Erythroblast (primary cell): ENCODE measurements around the gene BMP5.

Source experiments
- DNase-seq, 2 experiments: peaks; one replicate each; lab custom pipeline; 2025; lab: John Stamatoyannopoulos, UW
- GATA1 ChIP-seq: IDR thresholded peaks from 2 replicates; pipeline ENCODE4 v1.6.1; 2011; ENCODE audit warnings: low read depth, mild to moderate bottlenecking, control low read depth, low read length, moderate library complexity
- POLR2A ChIP-seq: IDR thresholded peaks from 2 replicates; pipeline ENCODE4 v1.6.1; 2011; ENCODE audit warnings: mild to moderate bottlenecking, low read length

The BMP5 gene

GRCh38 chr6:55895972-55896730 lies 20.8 kb upstream of the BMP5 start:
- no peak for DNase-seq
- TF ChIP-seq GATA1 (no peak), POLR2A (no peak)

- no peak for DNase-seq
- no peak for TF ChIP-seq GATA1
Measured at GRCh38 chr6:55892749-55893357, 17.5 kb upstream of the BMP5 start.

GRCh38 chr6:55888917-55889316 lies 13.5 kb upstream of the BMP5 start:
- TF ChIP-seq GATA1 (no peak), POLR2A (no peak)
- no peak for DNase-seq

- DNase-seq, result no peak
- TF ChIP-seq GATA1 (no peak), POLR2A (no peak)
Measured at GRCh38 chr6:55886185-55886836, 10.9 kb upstream of the BMP5 start.

GRCh38 chr6:55882718-55883569 lies 7.6 kb upstream of the BMP5 start:
- TF ChIP-seq POLR2A (no peak), GATA1 (no peak)
- no peak for DNase-seq

- TF ChIP-seq POLR2A (no peak), GATA1 (no peak)
- no peak for DNase-seq
Measured at GRCh38 chr6:55877283-55877682, 1.9 kb upstream of the BMP5 start.

- DNase-seq, result no peak
- TF ChIP-seq GATA1 (no peak), POLR2A (no peak)
Measured at GRCh38 chr6:55874316-55874715, 1.1 kb downstream of the BMP5 start.

GRCh38 chr6:55872866-55873265 lies 2.5 kb downstream of the BMP5 start:
- TF ChIP-seq POLR2A, result no peak
- no peak for DNase-seq

GRCh38 chr6:55870181-55870813 lies 5.1 kb downstream of the BMP5 start:
- TF ChIP-seq POLR2A, result no peak
- no peak for DNase-seq

GRCh38 chr6:55869674-55870073 lies 5.7 kb downstream of the BMP5 start:
- TF ChIP-seq GATA1, result no peak
- no peak for DNase-seq

GRCh38 chr6:55868771-55869479 lies 6.5 kb downstream of the BMP5 start:
- TF ChIP-seq POLR2A (no peak), GATA1 (no peak)
- DNase-seq, result no peak

- TF ChIP-seq POLR2A (no peak), GATA1 (no peak)
- DNase-seq, result no peak
Measured at GRCh38 chr6:55868176-55868575, 7.2 kb downstream of the BMP5 start.

GRCh38 chr6:55866128-55866527 lies 9.3 kb downstream of the BMP5 start:
- no peak for TF ChIP-seq POLR2A
- no peak for TF ChIP-seq GATA1
- no peak for DNase-seq
